NCI-H187 (cell line): ENCODE results near the gene AIFM3.

Experiments
- DNase-seq, 2 experiments: peaks; one replicate each; lab custom pipeline; 2025; lab: John Stamatoyannopoulos, UW

AIFM3 gene

DNA sequence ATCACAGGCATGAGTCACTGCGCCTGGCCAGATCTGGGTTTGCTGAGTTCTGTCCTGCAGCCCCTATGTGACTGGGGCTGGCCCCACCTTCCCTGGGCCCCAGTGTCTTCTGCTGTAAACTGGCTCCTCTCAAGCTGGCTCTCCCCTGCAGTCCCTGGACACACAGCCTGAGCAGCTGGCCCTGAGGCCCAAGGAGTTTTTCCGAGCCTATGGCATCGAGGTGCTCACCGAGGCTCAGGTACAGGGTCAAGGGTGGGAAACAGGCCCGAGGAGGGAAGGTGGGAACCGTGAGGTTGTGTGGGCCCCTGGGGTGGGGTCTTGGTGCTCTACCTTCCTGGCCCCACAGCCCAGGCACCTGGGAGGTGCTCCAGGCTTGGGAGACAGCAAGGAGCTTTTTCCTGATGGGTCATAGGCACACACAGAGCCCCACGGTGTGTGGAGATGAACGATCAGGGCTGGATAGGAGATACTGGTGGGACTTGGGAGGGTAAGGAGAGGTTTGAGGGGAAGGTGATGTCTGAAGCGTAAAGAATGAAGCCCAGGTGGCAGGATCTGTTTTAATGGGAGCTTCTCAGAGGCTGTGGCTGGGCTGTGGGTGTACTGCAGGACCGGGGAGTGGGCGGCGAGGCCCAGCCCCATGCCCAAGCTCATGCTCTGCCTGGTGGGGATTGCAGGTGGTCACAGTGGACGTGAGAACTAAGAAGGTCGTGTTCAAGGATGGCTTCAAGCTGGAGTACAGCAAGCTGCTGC is 8.7 kb downstream of the AIFM3 start:
- no peak for DNase-seq

- no peak for DNase-seq
Observed at GRCh38 chr22:20976291-20976877, 9.3 kb downstream of the AIFM3 start.

DNA sequence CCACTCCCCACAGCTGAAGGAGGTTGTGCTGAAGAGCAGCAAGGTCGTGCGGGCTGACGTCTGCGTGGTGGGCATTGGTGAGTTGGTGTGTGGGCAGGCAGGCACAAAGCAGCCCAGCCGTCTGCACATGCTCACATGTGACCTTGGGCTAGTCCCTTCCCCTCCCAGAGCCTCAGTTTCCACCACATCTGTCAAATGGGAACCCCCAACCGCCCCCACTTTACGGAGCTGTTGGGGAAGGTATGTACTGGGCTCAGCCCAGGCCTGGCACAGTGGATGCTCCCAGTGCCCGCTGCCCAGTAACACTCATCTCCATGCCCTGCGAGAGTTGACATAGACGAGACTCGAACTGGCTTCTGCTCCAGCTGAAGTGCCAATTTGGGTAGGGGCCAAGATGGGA is 10.0 kb downstream of the AIFM3 start:
- no peak for DNase-seq

DNA sequence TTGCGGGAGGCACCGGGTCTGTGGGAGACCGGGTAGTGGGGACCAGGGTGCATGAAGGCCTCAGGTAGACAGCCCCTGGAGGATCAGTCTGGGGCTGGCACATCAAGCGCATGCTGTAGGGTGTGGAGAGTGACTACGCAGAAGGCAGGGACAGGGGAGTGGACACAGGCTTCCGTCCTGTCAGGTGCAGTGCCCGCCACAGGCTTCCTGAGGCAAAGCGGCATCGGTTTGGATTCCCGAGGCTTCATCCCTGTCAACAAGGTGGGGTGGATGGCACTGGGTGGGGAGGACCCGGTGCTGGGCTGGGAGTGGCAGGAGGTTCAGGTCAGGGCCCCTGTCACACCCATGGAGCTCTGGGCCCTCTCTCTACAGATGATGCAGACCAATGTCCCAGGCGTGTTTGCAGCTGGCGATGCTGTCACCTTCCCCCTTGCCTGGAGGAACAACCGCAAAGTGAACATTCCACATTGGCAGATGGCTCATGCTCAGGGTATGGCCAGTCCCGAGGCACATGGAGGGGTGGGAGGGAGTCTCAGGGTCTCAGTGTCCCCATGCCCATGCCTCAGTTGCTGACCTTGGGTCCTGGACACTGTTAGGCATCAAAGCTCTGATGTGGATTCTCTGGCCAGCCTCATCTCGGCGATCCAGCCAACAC is 10.6 kb downstream of the AIFM3 start:
- no peak for DNase-seq

DNA sequence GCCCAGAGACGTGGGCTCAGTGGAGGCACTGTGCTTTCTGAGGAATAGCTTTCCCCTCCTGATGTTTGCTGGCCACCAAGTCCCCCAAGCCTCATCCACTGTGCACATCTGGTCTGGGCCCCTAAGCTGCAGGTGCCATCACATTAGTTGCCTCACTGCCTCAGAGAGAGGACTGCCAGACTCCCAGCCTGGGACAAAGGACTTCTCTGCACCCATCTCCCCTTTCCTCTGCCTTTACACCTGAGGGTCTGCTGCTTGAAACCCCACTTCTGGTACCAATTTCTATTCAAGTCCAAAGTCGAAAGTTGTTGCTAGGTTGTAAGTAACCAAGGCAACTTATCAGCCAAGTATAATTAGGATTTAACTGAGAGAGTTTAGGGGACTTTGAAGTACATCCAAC is 11.4 kb downstream of the AIFM3 start:
- no peak for DNase-seq

GRCh38 chr22:20979243-20979809 is 12.3 kb downstream of the AIFM3 start:
- no peak for DNase-seq

DNA sequence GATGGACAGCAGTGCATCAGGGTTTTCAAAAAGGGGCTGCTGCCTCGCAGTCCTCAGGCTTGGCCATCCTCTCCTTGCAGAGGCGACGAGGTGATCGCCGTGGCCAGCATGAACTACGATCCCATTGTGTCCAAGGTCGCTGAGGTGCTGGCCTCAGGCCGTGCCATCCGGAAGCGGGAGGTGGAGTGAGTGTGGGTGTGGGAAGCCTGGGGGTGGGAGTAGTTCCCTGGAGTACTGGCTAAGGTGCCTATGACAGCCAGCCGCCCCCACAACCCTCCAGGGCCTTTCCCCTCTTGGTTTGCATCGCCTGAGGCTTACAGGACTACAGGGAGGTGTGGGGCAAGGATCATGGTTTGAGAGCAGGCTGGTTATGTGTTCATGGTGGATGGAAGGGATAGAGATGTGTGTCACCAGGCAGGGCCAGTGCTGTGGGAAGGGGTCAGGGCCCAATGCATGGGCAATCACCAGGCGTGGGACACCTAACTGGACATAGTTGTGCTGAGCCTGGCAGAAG is 12.9 kb downstream of the AIFM3 start:
- DNase-seq, result no peak

GRCh38 chr22:20980523-20980922 is 13.5 kb downstream of the AIFM3 start:
- DNase-seq, result no peak

GRCh38 chr22:20980938-20981722 is 14.1 kb downstream of the AIFM3 start:
- DNase-seq, result no peak

DNA sequence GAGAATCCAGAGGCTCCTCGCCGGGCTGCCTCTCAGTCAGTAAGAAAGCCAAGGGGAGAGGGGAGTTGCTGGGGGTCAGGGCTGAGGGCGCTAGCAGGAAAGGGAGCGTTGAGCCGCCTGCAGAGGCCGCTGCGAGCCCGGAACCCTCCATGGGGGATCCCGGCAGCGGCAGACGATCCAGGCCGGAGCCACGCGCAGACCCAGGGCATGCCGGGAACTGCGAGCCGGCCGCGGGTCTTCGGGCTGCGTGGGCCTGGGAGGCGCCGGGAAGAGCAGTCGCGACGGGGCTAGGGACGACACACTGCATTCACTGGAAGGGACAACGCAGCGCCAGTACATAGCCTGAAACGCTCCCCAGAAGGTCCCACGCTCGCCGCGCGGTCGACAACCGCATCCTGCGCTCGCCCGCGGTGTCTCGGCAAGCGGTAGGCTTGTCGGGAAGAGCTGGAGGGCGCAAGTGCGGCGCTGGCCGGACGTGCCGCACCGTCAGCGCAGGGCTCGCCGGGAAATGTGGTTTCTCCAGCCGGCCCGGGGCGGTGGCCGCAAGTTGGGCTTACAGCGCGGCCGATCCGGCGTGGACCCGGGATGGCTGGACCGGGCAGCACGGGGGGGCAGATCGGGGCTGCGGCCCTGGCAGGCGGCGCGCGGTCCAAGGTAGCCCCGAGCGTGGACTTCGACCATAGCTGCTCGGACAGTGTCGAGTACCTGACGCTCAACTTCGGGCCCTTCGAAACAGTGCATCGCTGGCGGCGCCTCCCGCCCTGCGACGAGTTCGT is 14.9 kb downstream of the AIFM3 start, which contains the start of gene LZTR1:
Gene LZTR1, plus strand, starts transcription at position 511 of the 776 bp plus-strand sequence. Its CDS starts 75 bp downstream, at position 586.
- peak; percentile 33 to 38 for DNase-seq

GRCh38 chr22:20982563-20982882 is 15.5 kb downstream of the AIFM3 start:
- no peak for DNase-seq

GRCh38 chr22:20983081-20983771 is 16.2 kb downstream of the AIFM3 start:
- DNase-seq, result no peak

- DNase-seq, result no peak
Observed at GRCh38 chr22:20985720-20986119, 18.7 kb downstream of the AIFM3 start.

- DNase-seq, result no peak
Observed at GRCh38 chr22:20986365-20986764, 19.3 kb downstream of the AIFM3 start.

DNA sequence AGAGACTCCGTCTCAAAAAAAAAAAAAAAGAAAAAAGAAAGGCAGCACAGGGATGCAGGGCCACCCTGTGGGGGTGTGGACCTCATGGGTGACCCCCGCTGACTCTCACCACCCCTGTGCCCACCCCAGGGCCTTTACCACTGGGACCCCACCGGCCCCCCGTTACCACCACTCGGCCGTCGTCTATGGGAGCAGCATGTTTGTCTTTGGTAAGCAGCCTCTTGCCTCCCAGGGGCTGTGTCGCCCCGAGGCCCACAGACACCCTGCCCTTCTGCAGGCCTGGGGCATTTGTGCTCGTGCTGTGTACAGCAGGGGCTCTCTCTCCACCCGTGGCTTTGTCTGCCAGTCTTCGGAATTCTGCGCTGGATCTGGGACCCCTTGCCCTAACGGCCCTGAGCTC is 20.3 kb downstream of the AIFM3 start:
- no peak for DNase-seq

GRCh38 chr22:20988573-20989322 is 21.7 kb downstream of the AIFM3 start:
- no peak for DNase-seq

GRCh38 chr22:20989323-20990138 is 22.5 kb downstream of the AIFM3 start:
- no peak for DNase-seq

DNA sequence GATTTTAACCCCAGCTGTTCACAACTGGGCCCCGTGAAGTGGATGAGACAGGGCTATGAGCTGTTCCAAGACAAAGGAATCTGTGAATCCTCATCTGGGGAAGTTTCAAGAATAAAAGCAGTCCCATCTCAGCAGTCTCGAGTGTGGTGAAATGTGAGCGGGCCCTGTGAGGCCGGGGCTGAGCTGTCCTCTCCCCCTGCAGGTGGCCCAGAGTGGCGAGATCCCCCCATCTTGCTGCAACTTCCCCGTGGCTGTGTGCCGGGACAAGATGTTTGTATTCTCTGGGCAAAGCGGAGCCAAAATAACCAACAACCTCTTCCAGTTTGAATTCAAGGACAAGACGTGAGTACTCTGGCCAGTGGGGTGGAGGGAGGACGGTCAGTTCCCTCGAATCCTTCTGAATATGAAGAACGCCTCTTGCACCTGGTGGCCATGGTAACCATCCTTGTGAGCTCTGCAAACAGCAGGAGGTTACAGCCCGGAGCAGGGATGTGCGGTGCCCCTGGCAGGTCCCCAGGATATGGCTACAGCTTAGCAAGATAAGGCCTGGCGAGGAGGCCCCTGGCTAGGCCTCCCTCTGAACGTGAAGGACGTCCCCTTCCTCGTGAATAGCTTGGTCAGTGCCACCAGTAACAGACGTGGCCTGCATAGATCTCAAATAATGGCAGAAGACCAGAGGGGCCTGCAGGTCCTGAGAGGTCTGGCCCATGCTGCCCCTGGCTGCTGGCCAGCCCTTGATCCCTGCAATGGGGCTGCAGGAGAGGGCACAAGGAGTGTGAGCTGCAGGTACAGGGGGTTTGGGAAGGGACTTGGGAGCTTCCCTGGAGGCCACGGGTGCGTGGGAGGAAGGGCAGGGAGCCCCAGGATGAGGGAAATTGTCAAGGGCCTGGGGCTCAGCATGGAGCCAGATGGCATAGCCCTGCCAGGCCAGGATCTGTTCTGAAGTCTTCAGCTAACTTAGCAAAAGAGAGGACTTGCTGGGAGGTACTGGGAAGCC is 23.4 kb downstream of the AIFM3 start:
- DNase-seq, result no peak
